NT2/D1 (cell line): ENCODE data around the gene NEURL3.

ENCODE experiments used
- DNase-seq: peaks from one replicate; pipeline ENCODE4 v3.0.0-alpha.2; 2011; ENCODE audit warnings: low read depth, low spot score
- H3K27me3 ChIP-seq: 2 replicates; pipeline ENCODE4 v1.6.0; 2011; ENCODE audit warnings: mild to moderate bottlenecking; ENCODE audit not compliant: insufficient read length, insufficient read depth
- H3K36me3 ChIP-seq: 2 replicates; pipeline ENCODE4 v1.6.1; 2011; ENCODE audit warnings: mild to moderate bottlenecking, low read length, mixed read lengths; ENCODE audit not compliant: insufficient read depth, insufficient read length
- H3K4me1 ChIP-seq: 2 replicates; pipeline ENCODE4 v1.5.1; 2011; ENCODE audit not compliant: insufficient read depth, insufficient read length
- H3K4me3 ChIP-seq: 2 replicates; pipeline ENCODE4 v1.5.1; 2011; ENCODE audit warnings: low read depth; ENCODE audit not compliant: insufficient read length
- H3K9ac ChIP-seq: 2 replicates; pipeline ENCODE4 v1.6.0; 2011; ENCODE audit warnings: low read depth; ENCODE audit not compliant: insufficient read length
- H3K9me3 ChIP-seq: 2 replicates; pipeline ENCODE4 v1.5.1; 2011; ENCODE audit warnings: mild to moderate bottlenecking, low read length; ENCODE audit not compliant: insufficient read depth
- SUZ12 ChIP-seq: IDR thresholded peaks from 2 replicates; pipeline ENCODE4 v1.6.1; 2011; ENCODE audit not compliant: insufficient read length, insufficient read depth; ENCODE audit errors: extremely low read depth
- YY1 ChIP-seq: IDR thresholded peaks from 2 replicates; pipeline ENCODE4 v1.6.1; 2011; ENCODE audit not compliant: insufficient read length, insufficient read depth
- ZNF274 ChIP-seq: IDR thresholded peaks from 2 replicates; pipeline ENCODE4 v1.6.1; 2011; ENCODE audit warnings: mild to moderate bottlenecking, low read depth, low read length

NEURL3 gene

GRCh38 chr2:96528006-96528699 lies 23.0 kb upstream of the NEURL3 start:
- TF ChIP-seq YY1 (no peak), ZNF274 (no peak), SUZ12 (no peak)
- peaks cover 15% of the 10 kb centered on the region for H3K4me1 ChIP-seq
- no peaks in the 10 kb centered on the region for H3K9me3 ChIP-seq
- H3K9ac ChIP-seq, result no peak overlapping the region
- peaks cover 68% of the 10 kb centered on the region for H3K27me3 ChIP-seq
- H3K36me3 ChIP-seq, result no peaks in the 10 kb centered on the region
- no peak overlapping the region for H3K4me3 ChIP-seq
- no peak for DNase-seq

DNA sequence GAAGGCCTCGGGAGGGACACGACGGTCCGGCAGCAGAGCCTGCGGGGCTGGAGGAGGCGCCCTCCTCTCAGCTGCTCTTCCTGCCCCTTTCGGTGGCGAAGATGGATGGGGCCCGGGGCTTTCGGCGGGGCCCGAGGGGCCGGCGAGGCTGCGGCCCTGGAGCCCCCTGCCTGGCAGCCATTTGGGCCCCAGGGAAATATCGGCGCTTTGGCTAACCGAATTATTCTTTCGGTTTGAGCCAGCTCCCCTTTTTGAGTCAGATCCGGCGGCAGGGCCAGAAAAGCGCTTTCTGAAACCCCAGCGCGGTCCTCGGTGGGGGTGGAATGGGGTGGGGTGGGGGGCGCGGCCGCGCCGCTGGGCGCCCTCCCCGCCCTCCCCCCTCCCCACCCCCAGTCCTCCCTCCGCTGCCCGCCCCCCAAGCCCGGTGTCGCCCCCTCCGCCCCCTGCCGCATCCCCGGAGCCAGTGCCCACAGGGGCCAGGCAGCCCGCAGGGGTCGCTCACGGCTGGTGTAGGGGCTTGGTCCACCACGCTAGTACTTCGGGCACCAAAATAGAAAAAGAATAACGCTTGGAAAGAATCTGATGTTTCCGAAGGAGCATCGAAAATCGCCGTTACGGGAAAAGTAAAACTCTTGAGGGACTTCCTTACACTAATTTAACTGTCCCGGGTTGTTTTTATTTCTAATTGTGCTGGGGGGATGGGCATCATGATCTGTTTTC lies 22.3 kb upstream of the NEURL3 start:
- Histone ChIP-seq H3K4me3 (peak overlapping the region; percentile 39), H3K4me1 (peaks cover 8% of the 10 kb centered on the region), H3K9ac (peak overlapping the region; percentile 77), H3K9me3 (no peaks in the 10 kb centered on the region), H3K27me3 (peaks cover 68% of the 10 kb centered on the region), H3K36me3 (no peaks in the 10 kb centered on the region)
- TF ChIP-seq ZNF274, result no peak
- TF ChIP-seq YY1, result no peak
- no peak for TF ChIP-seq SUZ12
- DNase-seq, result no peak

DNA sequence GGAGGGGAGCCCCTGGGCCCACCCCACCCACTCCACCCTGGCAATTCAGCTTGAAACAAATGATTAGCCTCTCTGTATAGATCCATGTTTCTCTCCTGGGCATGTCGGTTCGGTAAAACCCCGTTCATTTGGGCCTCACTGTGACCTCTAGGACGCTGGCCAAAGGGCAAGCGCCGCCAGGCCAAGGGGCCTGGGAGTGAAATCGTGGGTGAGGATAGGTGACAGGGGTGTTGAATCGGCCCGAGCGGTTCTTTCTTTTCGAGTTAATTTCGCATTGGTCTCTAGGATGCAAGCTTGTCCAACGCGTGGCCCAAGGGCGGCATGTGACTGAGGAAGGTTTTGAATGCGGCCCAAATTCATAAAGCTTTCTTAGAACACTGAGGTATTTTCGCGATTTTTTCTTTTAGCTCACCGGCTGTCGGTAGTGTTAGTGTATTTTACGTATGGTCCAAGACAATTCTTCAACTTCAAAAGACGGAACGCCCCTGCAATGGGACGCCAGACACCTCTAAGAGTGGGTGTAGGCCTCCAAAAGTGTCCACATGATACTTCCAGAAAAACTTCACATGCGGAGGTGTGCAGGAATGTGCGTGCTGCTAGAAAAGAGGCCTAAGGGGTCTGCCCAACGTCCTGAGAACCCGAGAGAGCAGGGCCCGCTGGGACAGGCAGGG lies 21.6 kb upstream of the NEURL3 start:
- H3K9ac ChIP-seq, result peak overlapping the region; percentile 77
- peak overlapping the region; percentile 39 for H3K4me3 ChIP-seq
- TF ChIP-seq ZNF274 (no peak), SUZ12 (no peak), YY1 (no peak)
- H3K36me3 ChIP-seq, result no peaks in the 10 kb centered on the region
- peaks cover 68% of the 10 kb centered on the region for H3K27me3 ChIP-seq
- no peak for DNase-seq
- H3K9me3 ChIP-seq, result no peaks in the 10 kb centered on the region
- peaks cover 8% of the 10 kb centered on the region for H3K4me1 ChIP-seq

GRCh38 chr2:96526101-96526591 lies 21.0 kb upstream of the NEURL3 start:
- H3K4me1 ChIP-seq, result peaks cover 3% of the 10 kb centered on the region
- peaks cover 63% of the 10 kb centered on the region for H3K27me3 ChIP-seq
- TF ChIP-seq ZNF274 (no peak), YY1 (no peak)
- H3K9ac ChIP-seq, result no peak overlapping the region
- DNase-seq, result no peak
- no peak overlapping the region for H3K4me3 ChIP-seq
- H3K9me3 ChIP-seq, result no peaks in the 10 kb centered on the region
- no peaks in the 10 kb centered on the region for H3K36me3 ChIP-seq

- TF ChIP-seq SUZ12, result no peak
- TF ChIP-seq YY1, result no peak
- TF ChIP-seq ZNF274, result no peak
- no peak for DNase-seq
- no peak overlapping the region for H3K9ac ChIP-seq
- H3K4me3 ChIP-seq, result no peak overlapping the region
- H3K4me1 ChIP-seq, result peaks cover 3% of the 10 kb centered on the region
- peaks cover 54% of the 10 kb centered on the region for H3K27me3 ChIP-seq
- H3K36me3 ChIP-seq, result no peaks in the 10 kb centered on the region
- H3K9me3 ChIP-seq, result no peaks in the 10 kb centered on the region
These were observed 20.0 kb upstream of the NEURL3 start for GRCh38 chr2:96525211-96525507.

DNA sequence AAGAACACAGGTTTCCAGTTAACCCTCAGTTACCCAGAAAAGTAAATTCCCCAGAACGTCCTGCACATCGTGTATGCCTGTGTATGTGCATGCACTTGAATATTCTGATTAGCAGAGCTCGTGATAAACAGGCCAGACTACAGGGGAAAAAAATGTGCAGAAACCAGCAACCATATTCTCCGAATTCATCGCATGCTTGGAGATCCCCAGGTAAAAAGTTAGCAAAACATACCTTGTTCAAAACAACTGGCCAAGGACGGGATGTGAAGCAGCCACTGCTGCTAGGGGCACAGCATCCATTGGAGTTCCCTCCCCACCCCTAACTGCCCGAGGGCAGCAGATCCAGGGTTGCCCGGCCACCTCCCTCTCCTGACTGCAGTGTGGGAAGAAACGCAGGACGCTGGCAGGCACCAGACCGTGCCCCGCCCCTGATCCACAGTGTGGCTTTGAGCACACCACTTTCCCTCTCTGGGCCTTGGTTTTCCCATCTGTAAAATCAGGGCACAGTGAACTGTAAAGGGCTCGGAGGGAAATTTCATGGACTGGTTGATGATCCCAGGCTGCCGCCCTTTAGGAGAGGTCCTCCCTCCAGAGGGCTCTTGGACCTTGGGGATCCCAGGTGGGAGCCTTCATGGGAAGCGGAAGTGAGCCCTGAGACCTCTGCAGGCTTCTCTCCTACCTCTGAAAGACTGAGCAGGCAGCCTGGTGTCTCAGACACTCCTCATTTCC lies 19.5 kb upstream of the NEURL3 start:
- DNase-seq, result no peak
- Histone ChIP-seq H3K9ac (no peak overlapping the region), H3K9me3 (no peaks in the 10 kb centered on the region), H3K4me1 (peaks cover 3% of the 10 kb centered on the region), H3K36me3 (no peaks in the 10 kb centered on the region), H3K27me3 (peaks cover 49% of the 10 kb centered on the region), H3K4me3 (no peak overlapping the region)
- no peak for TF ChIP-seq SUZ12
- TF ChIP-seq ZNF274, result no peak
- TF ChIP-seq YY1, result no peak
